Neural cell (in vitro differentiated cells): ENCODE results near the gene TNFRSF12A. TPM values are rescaled to one million over a fixed set of nuclear protein-coding genes. Genes with fewer than 3 reads are reported as not detected.
"Not testable (repeated sequence)": the region's sequence is repeated elsewhere in the genome, so short reads cannot be mapped to it uniquely, and the experiment has no call there.

ENCODE experiments used
- H2AFZ ChIP-seq: fragments of 200-600, 300-800 bp; sonication (generic), shearing (Covaris generic); 2 replicates; pipeline ENCODE4 v1.6.0; 2014; ENCODE audit warnings: low read depth, mild to moderate bottlenecking, antibody characterized with exemption, low read length, moderate library complexity
- H3F3A ChIP-seq: fragments of 200-600 bp; shearing (Covaris generic); 2 replicates; pipeline ENCODE4 v1.6.1; 2016; ENCODE audit warnings: mild to moderate bottlenecking, moderate library complexity, mixed read lengths, antibody characterized with exemption, low read length; ENCODE audit not compliant: insufficient read depth, poor library complexity, severe bottlenecking
- H3K27ac ChIP-seq: fragments of 200-600, 300-800 bp; sonication (generic), shearing (Covaris generic); 2 replicates; pipeline ENCODE4 v1.5.1; 2014; ENCODE audit warnings: mild to moderate bottlenecking, low read length, moderate library complexity
- H3K27me3 ChIP-seq: fragments of 300-800, 200-600 bp; sonication (generic), shearing (Covaris generic); 2 replicates; pipeline ENCODE4 v1.6.0; 2014; ENCODE audit warnings: mild to moderate bottlenecking, low read depth, low read length, moderate library complexity; ENCODE audit not compliant: insufficient read depth
- H3K36me3 ChIP-seq: fragments of 300-800, 200-600 bp; sonication (generic), shearing (Covaris generic); 2 replicates; pipeline ENCODE4 v1.5.1; 2014; ENCODE audit warnings: mild to moderate bottlenecking, antibody characterized with exemption, low read length, moderate library complexity; ENCODE audit not compliant: insufficient read depth
- H3K4me2 ChIP-seq: fragments of 300-800, 200-600 bp; sonication (generic), shearing (Covaris generic); 2 replicates; pipeline ENCODE4 v1.6.0; 2014; ENCODE audit warnings: mild to moderate bottlenecking, low read length
- H3K4me3 ChIP-seq: fragments of 300-800, 200-600 bp; sonication (generic), shearing (Covaris generic); 2 replicates; pipeline ENCODE4 v1.5.1; 2014; ENCODE audit warnings: mild to moderate bottlenecking, low read length, moderate library complexity
- H3K79me2 ChIP-seq: fragments of 200-600 bp; shearing (Covaris generic); replicated peaks from 2 replicates; pipeline ENCODE4 v1.6.0; 2014; ENCODE audit warnings: mild to moderate bottlenecking, low read length, moderate library complexity; ENCODE audit not compliant: insufficient read depth
- H3K9ac ChIP-seq: fragments of 300-800, 200-600 bp; sonication (generic), shearing (Covaris generic); 2 replicates; pipeline ENCODE4 v1.6.1; 2016; ENCODE audit warnings: mild to moderate bottlenecking, low read length, mixed read lengths
- H3K9me2 ChIP-seq: fragments of 200-600 bp; shearing (Covaris generic); 2 replicates; pipeline ENCODE4 v1.6.1; 2016; ENCODE audit warnings: mild to moderate bottlenecking, low read length, mixed read lengths; ENCODE audit not compliant: insufficient read depth
- H3K9me3 ChIP-seq: fragments of 200-600, 300-800 bp; sonication (generic), shearing (Covaris generic); 2 replicates; pipeline ENCODE4 v1.6.1; 2016; ENCODE audit warnings: mild to moderate bottlenecking, mixed run types, low read length, moderate library complexity, mixed read lengths
- H4K20me1 ChIP-seq: fragments of 200-600 bp; shearing (Covaris generic); 2 replicates; pipeline ENCODE4 v1.6.1; 2016; ENCODE audit warnings: mild to moderate bottlenecking, mixed run types; ENCODE audit not compliant: insufficient read depth
- EP300 ChIP-seq: fragments of 450-650 bp; conservative IDR thresholded peaks from 2 replicates; pipeline ENCODE4 v1.6.1; 2014; ENCODE audit warnings: antibody characterized with exemption, mild to moderate bottlenecking, moderate library complexity; ENCODE audit not compliant: poor library complexity, severe bottlenecking
- EZH2 ChIP-seq: fragments of 200-600, 300-800 bp; shearing (Covaris generic), sonication (generic); IDR thresholded peaks from 2 replicates; pipeline ENCODE4 v1.6.1; 2014; ENCODE audit warnings: antibody characterized with exemption, low read length, borderline replicate concordance, mild to moderate bottlenecking; ENCODE audit not compliant: insufficient read depth, poor library complexity, severe bottlenecking
- MXI1 ChIP-seq: fragments of 450-650 bp; conservative IDR thresholded peaks from 2 replicates; pipeline ENCODE4 v1.6.1; 2014; ENCODE audit warnings: antibody characterized with exemption, mild to moderate bottlenecking; ENCODE audit not compliant: poor library complexity, severe bottlenecking
- POLR2AphosphoS5 ChIP-seq: IDR thresholded peaks from 2 replicates; pipeline ENCODE4 v1.6.1; 2012
- RAD21 ChIP-seq: fragments of 450-650 bp; conservative IDR thresholded peaks from 2 replicates; pipeline ENCODE4 v1.6.1; 2014; ENCODE audit warnings: antibody characterized with exemption, mild to moderate bottlenecking, moderate library complexity
- REST ChIP-seq: IDR thresholded peaks from 2 replicates; pipeline ENCODE4 v1.6.1; 2012; ENCODE audit warnings: borderline replicate concordance
- SMC3 ChIP-seq: fragments of 450-650 bp; conservative IDR thresholded peaks from 2 replicates; pipeline ENCODE4 v1.6.1; 2014; ENCODE audit warnings: antibody characterized with exemption, mild to moderate bottlenecking, moderate library complexity; ENCODE audit not compliant: poor library complexity
- TAF1 ChIP-seq: IDR thresholded peaks from 2 replicates; pipeline ENCODE4 v1.6.1; 2012; ENCODE audit warnings: low read depth
- polyA plus RNA-seq: library from polyadenylated mRNA; depleted of rRNA; stranded (reverse); fragments of >200 nt; gene quantifications from 2 replicates; pipeline ENCODE4 v1.2.3, GENCODE V29; 2014
- TF ChIP-seq, protein P1 (sequence below): fragments of 450-650 bp; IDR thresholded peaks from 2 replicates; pipeline ENCODE4 v1.5.1; 2014; ENCODE audit warnings: antibody characterized with exemption, mild to moderate bottlenecking, moderate library complexity; ENCODE audit not compliant: poor library complexity, severe bottlenecking

TNFRSF12A gene
- polyA plus RNA-seq, 1 donor from 2014 or later, result 2.3 TPM

GRCh38 chr16:3051494-3051893 lies 31.3 kb downstream of the TNFRSF12A start:
- Histone ChIP-seq H3K4me3 (no peak overlapping the region), H3K79me2 (no peaks in the 10 kb centered on the region), H3K9me3 (no peaks in the 10 kb centered on the region), H3K9me2 (no peaks in the 10 kb centered on the region), H3F3A (no peaks in the 10 kb centered on the region), H3K27ac (no peak overlapping the region), H3K36me3 (no peaks in the 10 kb centered on the region), H3K9ac (no peak overlapping the region), H3K4me2 (no peak overlapping the region), H4K20me1 (no peaks in the 10 kb centered on the region), H3K27me3 (peaks cover 32% of the 10 kb centered on the region), H2AFZ (no peak overlapping the region)
- TF ChIP-seq EP300 (no peak), TAF1 (no peak), SMC3 (no peak), REST (no peak), MXI1 (no peak), RAD21 (no peak), EZH2 (no peak), POLR2AphosphoS5 (no peak)
- TF ChIP-seq, protein P1, sequence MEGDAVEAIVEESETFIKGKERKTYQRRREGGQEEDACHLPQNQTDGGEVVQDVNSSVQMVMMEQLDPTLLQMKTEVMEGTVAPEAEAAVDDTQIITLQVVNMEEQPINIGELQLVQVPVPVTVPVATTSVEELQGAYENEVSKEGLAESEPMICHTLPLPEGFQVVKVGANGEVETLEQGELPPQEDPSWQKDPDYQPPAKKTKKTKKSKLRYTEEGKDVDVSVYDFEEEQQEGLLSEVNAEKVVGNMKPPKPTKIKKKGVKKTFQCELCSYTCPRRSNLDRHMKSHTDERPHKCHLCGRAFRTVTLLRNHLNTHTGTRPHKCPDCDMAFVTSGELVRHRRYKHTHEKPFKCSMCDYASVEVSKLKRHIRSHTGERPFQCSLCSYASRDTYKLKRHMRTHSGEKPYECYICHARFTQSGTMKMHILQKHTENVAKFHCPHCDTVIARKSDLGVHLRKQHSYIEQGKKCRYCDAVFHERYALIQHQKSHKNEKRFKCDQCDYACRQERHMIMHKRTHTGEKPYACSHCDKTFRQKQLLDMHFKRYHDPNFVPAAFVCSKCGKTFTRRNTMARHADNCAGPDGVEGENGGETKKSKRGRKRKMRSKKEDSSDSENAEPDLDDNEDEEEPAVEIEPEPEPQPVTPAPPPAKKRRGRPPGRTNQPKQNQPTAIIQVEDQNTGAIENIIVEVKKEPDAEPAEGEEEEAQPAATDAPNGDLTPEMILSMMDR, result no peak

- not testable (repeated sequence) for H3K4me3 ChIP-seq, H3K9me2 ChIP-seq, H3K9ac ChIP-seq, H2AFZ ChIP-seq, H3F3A ChIP-seq, H3K9me3 ChIP-seq, H4K20me1 ChIP-seq, H3K79me2 ChIP-seq, H3K27ac ChIP-seq, H3K36me3 ChIP-seq, H3K4me2 ChIP-seq
- H3K27me3 ChIP-seq, result peaks cover 19% of the 10 kb centered on the region
These were observed 32.6 kb downstream of the TNFRSF12A start for GRCh38 chr16:3052571-3053329.

DNA sequence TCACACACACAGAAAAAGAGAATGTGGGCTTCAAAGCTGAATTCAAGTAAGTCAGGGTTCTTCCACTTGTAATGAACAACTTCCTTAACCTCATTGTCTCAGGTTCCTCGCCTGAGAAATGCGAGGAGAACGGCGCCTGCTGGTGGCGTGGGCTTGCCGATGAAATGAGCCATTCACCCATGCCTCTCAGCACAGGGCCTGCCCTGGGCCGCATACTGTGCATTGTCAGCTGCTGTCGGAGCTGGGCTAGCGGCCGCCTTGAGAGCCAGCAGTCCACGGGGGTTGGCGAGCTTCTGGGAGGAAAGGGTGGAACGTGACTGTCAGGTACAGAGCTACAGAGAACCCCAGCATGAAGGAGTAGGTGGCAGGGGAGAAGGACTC lies 33.2 kb downstream of the TNFRSF12A start:
- H3K9me3 ChIP-seq, H3K27ac ChIP-seq, H3K9ac ChIP-seq, H3K4me3 ChIP-seq, H3K9me2 ChIP-seq, H3K36me3 ChIP-seq, H3K79me2 ChIP-seq, H3K4me2 ChIP-seq, H4K20me1 ChIP-seq, H3F3A ChIP-seq, H2AFZ ChIP-seq: not testable (repeated sequence)
- H3K27me3 ChIP-seq, result peaks cover 13% of the 10 kb centered on the region
